ENCODE data around the gene MSMP.

MSMP gene

GRCh38 chr9:35754264-35754663, at the start of gene MSMP:
TSS of gene MSMP (minus strand) at chr9:35754276. CDS start at chr9:35754129, 147 bp downstream.
- DNase-seq = no peak

GRCh38 chr9:35801328-35802128, 47.5 kb upstream of the MSMP start:
- no peak for DNase-seq

DNA sequence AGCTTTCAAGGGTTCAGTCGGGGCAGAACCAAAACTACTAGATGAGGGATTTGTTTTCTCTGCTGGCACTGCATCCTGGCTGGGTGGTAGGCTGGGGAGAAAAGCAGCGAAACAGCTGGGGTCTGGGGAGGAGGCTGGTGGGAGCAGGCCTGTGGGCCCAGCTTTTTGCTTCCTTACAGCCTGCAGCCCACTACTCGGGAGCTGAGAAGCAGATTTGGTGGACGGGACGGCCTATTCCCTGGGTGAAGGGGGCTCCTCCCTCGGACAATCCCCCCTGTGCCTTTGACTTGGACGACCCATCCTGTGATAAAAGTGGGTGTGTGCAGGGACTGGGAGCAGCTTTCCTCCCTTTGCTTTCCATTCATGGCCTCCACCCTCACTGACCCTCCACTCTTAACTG, 46.5 kb upstream of the MSMP start:
- DNase-seq = no peak

- DNase-seq = no peak
Measured at GRCh38 chr9:35798658-35799374, 44.7 kb upstream of the MSMP start.

- no peak for DNase-seq
Measured at GRCh38 chr9:35797311-35798109, 43.4 kb upstream of the MSMP start.

- DNase-seq = no peak
Measured at GRCh38 chr9:35795695-35796094, 41.6 kb upstream of the MSMP start.

- no peak for DNase-seq
Measured at GRCh38 chr9:35793461-35793860, 39.4 kb upstream of the MSMP start.

GRCh38 chr9:35792826-35793225, 38.8 kb upstream of the MSMP start:
- DNase-seq = no peak

GRCh38 chr9:35792024-35792813, 38.1 kb upstream of the MSMP start:
- DNase-seq = no peak

GRCh38 chr9:35791297-35791921, 37.3 kb upstream of the MSMP start, which contains the start of gene NPR2:
TSS of gene NPR2 (plus strand) at chr9:35791591. CDS start at chr9:35792409, 818 bp downstream.
- no peak for DNase-seq

GRCh38 chr9:35790385-35791296, 36.6 kb upstream of the MSMP start:
- DNase-seq = no peak

- DNase-seq = no peak
Measured at GRCh38 chr9:35790025-35790384, 35.9 kb upstream of the MSMP start.

GRCh38 chr9:35789541-35789940, 35.5 kb upstream of the MSMP start:
- DNase-seq = no peak

GRCh38 chr9:35783418-35783817, 29.3 kb upstream of the MSMP start:
- no peak for DNase-seq

DNA sequence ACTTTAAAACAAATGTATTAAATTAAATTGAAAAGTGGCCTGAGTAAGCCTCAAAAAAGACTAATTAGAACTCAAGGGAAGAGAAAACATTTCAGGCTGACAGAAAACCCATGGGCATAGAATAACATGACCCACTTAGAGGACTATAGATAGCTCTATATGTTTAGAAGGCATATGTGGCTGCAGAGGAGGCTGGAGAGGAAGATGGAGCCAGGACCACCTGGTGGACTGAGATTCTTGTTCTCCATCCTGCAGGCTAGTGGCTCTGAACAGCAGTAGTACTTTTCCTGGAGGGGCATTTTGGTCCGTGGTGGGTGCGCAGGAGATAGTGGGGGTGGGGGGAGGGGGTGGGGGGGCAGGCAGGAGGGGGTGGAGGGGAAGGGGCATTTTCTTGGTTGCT, 27.0 kb upstream of the MSMP start:
- DNase-seq = no peak

DNA sequence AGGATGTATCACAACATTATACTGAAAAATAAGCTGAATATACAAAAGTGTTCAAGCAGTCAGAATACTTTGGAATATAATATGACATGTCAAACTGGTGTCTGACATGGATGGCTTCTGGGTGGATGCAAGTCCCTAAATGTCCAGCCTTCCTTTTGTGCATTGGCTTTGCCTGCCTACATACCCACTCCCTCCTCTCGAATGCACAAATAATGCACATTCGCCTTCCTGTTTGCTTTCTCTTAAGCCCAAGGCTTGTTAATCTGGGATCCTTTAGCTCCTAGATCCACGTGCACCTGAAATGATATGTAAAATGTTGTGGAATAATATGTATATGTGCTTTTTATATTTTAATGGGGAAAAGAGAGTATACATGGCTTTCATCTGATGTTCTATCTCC, 24.4 kb upstream of the MSMP start:
- no peak for DNase-seq

DNA sequence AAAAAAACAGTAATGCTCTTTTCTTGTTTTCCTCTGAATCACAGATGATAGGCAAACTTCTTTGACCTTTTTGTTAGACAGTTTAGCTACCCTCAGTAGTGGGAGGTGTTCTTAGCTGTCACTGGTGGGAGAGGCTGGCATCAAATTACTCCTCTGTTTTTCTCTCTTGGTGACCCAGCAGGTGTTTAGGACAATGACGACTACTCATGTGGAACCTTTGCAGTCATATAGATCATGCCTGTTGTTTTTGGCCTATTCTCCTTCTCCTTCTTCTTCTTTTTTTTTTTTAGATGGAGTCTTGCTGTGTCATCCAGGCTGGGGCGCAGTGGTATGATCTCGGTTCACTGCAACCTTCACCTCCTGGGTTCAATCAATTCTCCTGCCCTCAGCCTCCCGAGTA, 21.9 kb upstream of the MSMP start:
- no peak for DNase-seq

GRCh38 chr9:35774907-35775635, 21.0 kb upstream of the MSMP start:
- DNase-seq = no peak

- DNase-seq = no peak
Measured at GRCh38 chr9:35771943-35772342, 17.9 kb upstream of the MSMP start.

GRCh38 chr9:35771534-35771933, 17.5 kb upstream of the MSMP start:
- DNase-seq = no peak
